H1 (cell line): Measurements from ENCODE around the gene YIPF5. TPM values are rescaled to one million over a fixed set of nuclear protein-coding genes. Genes with fewer than 3 reads are reported as not detected.

Experiments
- CHD7 ChIP-seq: fragments of 300-600 bp; sonication (generic); IDR thresholded peaks from 2 replicates; pipeline ENCODE4 v1.7.1; 2012; ENCODE audit warnings: low read length, moderate library complexity, mild to moderate bottlenecking, inconsistent platforms; ENCODE audit not compliant: insufficient replicate concordance
- GABPA ChIP-seq: IDR thresholded peaks from 2 replicates; pipeline ENCODE4 v1.6.1; 2011; ENCODE audit warnings: mild to moderate bottlenecking, low read length, moderate library complexity, borderline replicate concordance; ENCODE audit not compliant: insufficient read depth
- MAFK ChIP-seq: IDR thresholded peaks from 2 replicates; pipeline ENCODE4 v1.6.1; 2012; ENCODE audit warnings: low read depth, mild to moderate bottlenecking, improper control_type of control experiment, low read length
- SP1 ChIP-seq: IDR thresholded peaks from 2 replicates; pipeline ENCODE4 v1.6.1; 2011; ENCODE audit warnings: low read depth, low read length
- polyA plus RNA-seq, 7 experiments: library from polyadenylated mRNA; depleted of rRNA in 3 of 7; stranded (reverse) in 5 of 7; unstranded in 2 of 7; fragments of >200 nt in 5 of 7; fragments of 200-250 nt in 2 of 7; gene quantifications; 1 replicate in 5 of 7; 2 replicates in 1 of 7; 4 replicates in 1 of 7; pipeline versions ENCODE4 v1.2.1 to v1.2.3, GENCODE V29; 2011 to 2013; ENCODE audit warnings: missing spikeins in 2 of 7, mixed read lengths in 2 of 7
- total RNA-seq: library from RNA; stranded (reverse); fragmentation: NEBNext Ultra II Directional; extraction: Animal tissue kit (Norgen Biotek cat#: 25700); gene quantifications from 2 replicates; pipeline ENCODE4 v1.2.1, GENCODE V29; 2021

YIPF5 gene
- total and polyA plus RNA-seq, 2 of the 8 experiments (the other 6 are each of a cell fraction or from before 2014, with no cell fraction given) = 27.6 to 33.6 TPM

- no peak for TF ChIP-seq CHD7
- no peak for TF ChIP-seq MAFK
- TF ChIP-seq SP1 = no peak
- TF ChIP-seq GABPA = no peak
Observed at GRCh38 chr5:144128844-144129243, 41.6 kb downstream of the YIPF5 start (continued).
